HG03565 (cell line): ENCODE measurements around the gene SLC17A2.

ENCODE experiments used
- ATAC-seq: cut with Tn5 transposase; IDR thresholded peaks from one replicate; pipeline ENCODE4 v1.9.1; 2021; ENCODE audit warnings: mild to moderate bottlenecking, moderate library complexity; ENCODE audit not compliant: unreplicated experiment

Gene SLC17A2

DNA sequence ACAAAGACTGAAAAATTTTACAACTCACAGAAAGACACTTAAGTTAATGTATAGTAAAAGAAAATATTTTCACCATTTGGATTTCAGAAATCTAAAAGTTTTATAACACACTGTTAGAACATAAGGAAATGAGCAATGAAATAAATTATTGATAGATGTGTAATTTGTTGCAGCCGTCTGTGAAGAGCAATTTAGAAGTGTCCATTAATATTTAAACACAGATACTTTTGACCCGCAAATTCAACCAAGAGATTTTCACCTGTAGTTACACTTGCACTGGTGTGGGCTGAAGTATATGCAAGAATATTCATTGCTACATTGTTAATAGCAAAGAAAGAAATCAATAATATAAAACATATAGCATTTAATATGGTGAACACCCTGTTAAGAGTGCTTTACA lies 41.9 kb downstream of the SLC17A2 start:
- no peak for ATAC-seq

DNA sequence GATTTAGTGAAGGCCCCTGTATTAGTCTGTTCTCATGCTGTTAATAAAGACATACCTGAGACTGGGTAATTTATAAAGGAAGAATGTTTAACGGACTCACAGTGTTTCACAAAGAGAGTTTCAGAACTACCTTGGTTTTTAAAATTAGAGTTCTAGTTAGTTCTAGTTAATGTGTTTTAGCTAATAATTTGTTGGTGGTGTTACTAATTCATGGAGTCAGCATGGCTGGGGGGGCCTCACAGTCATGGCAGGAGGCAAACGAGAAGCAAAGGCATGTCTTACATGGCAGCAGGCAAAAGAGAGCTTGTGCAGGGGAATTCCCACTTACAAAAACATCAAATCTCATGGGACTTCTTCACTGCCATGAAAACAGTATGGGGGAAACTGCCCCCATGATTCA lies 44.4 kb downstream of the SLC17A2 start:
- ATAC-seq: no peak

DNA sequence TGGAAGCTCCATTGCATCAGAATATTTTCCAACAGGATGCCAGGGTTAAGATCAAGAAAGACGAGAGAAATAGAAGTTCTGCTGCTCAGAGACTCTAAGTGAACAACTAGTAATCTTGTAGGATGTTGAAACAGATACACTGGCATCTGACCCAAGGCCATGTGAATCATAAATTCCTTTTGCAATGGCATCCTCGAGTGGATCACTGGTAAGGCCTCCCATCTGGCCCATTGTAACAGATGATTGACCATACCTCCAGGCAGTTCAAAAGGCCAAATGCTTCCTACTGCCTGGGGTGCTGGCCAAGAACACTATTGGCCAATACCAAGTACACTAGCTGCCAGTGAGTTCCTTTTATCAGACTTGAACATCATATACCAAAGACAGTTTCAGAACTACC lies 46.5 kb downstream of the SLC17A2 start:
- ATAC-seq: no peak

DNA sequence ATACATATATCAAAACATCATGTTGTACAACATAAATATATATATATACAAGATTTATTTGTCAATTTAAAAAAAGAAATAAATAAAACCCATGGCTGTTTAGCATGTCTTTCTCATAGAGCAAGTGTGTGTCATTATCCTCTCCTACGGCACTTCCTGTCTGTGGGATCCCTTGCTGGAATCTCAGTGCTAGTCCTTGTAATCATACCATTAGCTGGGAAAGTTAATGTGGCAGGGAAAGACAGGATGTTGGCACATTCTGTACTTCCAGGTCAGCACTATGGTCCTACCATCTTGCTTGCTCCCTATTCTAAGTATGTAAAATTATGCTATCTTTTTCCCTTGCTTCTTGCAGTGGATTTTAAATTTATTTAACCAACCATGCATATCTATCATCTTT lies 47.0 kb downstream of the SLC17A2 start:
- no peak for ATAC-seq

DNA sequence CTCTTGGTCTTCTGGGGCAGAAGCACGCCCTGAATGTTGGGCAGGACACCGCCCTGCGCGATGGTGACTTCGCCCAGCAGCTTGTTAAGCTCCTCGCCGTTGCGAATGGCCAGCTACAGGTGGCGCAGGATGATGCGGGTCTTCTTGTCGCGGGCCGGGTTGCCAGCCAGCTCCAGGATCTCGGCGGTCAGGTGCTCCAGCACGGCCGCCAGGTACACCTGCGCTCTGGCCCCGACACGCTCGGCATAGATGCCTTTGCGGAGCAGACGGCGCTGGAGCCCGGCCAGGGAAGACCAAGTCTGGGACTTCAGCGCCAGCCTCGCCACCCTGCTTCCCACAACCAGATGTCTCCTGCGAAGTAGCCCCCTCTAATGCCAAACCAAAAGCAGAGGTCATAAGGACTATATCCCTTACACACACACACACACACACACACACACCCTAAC lies 48.4 kb downstream of the SLC17A2 start:
- no peak for ATAC-seq

DNA sequence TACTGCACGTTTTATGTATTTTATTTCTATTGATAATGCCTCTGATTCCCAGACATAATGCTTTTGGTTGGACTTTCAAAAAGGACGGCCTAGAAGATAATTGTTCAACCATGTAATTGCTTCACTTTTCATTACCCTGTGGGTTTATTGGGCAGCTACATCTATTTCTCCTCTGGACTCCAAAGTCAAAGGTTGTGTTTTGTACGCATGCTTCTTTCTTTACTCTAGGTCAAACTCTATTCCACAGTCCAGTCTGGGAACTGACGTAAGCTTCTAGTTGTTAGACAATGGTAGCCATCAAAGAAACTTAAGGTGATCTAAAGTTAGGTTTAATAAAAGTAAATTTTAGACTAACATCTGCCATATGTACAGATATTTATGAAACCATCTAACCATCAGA lies 49.9 kb downstream of the SLC17A2 start:
- ATAC-seq: no peak

DNA sequence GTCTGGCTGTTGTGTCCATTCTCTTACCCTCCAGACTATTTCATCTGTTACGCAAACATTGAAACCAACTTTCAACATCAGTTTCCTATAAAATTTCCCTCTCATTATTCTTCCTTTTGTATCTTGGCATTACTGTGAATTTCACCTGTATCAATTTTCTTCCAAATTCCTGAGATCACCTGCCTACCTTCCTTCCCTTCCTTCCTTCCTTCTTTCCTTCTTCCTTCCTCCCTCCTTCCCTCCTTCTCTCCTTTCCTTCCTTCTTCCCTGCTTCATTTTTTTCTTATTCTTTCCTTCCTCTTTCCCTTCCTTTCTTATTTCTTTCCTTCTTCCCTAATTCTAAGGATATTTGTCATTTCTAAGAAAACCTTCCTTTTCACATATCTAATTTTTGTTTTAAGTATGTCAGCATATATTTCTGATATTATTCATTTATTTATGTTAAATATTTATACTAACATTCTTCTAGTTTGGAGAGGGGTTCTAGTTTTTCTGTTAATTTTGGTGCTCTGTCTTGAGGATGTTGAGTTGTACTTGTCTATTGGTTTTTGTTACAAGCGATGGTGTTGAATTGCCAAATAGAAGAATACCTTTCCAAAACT lies 51.7 kb downstream of the SLC17A2 start:
- no peak for ATAC-seq

DNA sequence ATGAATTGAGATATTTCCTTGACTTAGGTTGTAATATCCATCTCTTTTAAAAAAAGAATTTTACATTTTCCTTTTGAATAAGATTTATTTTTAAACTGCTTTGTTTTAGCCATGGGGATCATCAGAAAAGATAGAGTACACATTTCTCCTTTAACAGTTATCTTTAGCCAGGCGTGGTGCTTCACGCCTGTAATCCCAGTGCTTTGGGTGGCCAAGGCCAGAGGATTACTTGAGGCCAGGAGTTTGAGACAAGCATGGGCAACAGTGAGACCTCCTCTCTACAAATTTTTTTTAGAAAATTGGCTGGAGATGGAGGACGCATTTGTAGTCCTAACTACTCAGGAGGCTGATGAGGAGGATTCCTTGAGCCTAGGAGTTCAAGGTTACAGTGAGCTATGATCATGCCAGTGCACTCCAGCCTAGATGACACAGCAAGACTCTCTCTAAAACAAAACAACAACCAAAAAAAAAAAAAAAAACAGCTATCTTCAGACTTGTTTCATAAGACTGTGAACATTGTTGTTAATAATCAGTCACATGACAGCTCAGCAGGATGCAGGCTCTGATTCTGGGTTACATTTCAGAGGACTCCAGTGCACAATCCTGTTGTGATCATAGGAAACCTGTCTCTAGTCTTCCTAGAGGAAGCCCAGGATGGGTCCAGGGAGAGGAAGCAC lies 54.4 kb downstream of the SLC17A2 start:
- ATAC-seq: no peak

DNA sequence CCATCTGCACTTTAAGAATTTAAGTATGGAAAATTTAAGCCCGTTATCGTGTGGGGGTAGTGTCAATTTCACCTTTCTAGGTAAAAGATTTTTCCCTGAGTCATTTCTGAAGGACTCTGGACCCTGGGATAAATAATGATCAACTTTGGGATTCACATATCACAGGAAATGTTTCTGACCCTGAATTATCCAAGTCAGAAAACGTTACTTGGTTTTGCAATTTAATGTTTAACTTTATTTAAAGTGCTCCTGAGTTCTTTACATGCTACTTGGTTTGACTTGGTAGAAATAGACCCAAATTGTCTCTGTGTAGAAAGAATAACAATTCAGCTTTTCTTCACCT lies 55.0 kb downstream of the SLC17A2 start:
- no peak for ATAC-seq

DNA sequence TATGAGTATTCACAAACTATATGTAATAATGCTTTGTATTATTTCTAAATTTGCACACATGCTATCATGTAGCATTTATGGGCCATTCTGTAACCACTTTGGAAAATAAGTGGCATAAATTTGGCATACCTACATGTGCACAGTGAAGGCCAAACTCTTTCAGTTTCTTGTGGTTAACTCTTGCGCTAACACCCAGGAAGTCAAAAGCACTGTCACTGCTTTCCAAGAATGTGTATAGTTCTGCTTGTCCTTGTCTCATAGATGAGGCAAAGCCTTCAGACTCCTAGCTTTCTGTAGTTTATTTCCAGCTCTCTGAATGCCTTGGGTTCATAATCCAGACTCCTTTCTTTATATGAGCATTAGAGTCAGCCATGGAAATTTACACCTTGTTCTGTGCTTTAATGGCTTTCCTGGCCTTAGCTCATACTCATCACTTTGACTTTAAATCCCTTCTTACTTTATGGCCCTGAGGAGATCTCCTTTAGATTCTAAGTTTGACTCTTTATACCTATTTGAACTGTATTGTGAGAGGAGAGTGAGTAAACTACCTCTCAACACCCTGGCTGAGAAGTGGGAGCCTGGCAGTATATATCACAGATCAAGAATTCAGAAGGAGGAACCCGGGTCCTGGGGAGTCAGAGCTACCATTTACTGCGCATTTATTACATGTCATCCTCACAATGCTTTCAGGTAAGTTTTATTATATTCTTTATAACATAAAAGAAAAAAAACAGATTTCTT lies 55.5 kb downstream of the SLC17A2 start:
- ATAC-seq: no peak

DNA sequence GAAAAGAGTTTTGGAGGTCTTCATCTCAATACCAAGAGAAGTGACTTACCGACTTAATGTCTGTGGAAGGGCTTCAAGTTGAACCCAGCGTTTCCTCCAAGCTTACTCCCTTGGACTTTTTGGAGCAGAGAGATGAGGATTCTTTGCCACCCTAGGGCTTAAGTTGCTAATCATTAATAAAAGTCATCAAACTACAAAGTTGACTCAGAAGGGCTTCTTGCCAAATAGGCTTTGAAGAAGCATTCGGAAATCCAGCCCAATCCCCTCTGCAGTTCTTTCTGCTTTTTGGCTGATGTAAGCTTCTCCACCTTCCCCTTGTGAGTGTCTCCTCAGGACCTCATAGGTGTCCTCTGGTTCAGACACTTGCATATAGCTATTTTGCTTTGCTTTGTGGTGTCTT lies 56.4 kb downstream of the SLC17A2 start, which contains the start of gene SLC17A3:
Gene SLC17A3 (minus strand): TSS at position 126 of the 400 bp plus-strand sequence. CDS start 5,856 bp downstream, outside the sequence.
- no peak for ATAC-seq

DNA sequence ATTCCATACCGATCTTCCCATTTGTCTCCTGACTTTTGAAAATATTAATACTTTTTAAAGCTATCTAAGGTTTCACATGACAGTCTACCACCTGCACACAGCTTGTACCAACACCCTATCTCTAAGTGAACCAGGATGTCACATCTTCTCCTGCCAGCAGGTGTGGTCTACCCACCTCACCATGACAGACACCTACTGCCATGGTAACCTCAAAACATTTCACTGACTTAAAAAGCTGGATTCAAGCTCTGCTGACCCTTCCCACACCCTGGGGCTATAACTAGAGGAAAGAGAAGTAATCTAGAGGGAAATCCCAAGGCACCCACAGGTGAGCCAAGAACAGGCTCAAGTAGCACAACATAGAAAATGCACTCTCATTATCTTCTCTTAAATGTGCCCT lies 57.7 kb downstream of the SLC17A2 start:
- no peak for ATAC-seq

DNA sequence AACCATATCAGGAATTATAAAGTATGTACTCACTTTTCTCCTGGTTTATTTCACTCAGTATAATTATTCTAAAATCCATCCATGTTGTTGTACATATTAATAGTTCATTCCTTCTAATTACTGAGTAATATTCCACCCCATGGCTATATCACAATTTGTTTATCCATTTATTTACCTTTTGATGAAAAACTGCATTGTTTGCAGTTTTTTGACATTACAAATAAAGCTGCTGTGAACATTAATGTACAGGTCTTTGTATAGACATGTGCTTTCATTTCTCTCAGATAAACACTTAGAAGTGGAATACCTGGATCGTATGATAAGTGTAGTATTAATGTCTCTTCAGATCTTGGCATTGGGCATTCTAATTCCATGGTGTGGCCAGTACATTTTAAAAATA lies 60.7 kb downstream of the SLC17A2 start:
- no peak for ATAC-seq

DNA sequence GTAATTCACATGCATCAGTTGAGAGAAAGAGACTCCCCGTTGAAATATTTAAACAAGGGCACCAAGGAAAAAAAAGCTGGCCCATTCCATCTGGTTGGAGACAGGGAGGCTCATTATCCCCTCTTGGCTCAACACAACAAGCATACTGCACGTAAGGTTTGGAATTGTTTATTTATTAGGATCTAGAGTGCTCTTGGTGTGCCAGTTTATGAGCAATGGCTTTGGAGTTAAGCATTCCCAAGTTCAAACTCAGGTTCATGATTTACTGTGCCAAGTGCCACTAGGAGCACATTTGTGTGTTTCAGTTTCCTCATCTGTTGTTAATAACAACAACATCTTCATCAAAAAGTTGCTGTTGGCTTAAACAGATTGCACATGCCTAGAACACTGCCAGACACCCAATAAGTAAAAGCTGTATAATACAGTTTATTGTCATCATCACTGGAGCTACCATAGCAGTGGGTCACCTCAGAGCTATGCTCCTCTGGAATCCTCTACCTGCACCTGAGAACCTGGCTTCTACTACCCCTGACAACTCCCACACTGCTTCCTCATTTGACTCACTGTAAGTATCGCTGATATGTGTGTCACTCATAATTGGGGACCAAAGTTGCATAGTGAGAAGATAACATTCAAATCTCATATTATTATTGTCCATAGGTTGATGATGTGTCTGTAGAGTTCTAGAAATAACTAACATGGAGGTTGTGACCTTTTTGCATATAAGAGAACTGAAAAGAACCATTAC lies 61.9 kb downstream of the SLC17A2 start:
- no peak for ATAC-seq

DNA sequence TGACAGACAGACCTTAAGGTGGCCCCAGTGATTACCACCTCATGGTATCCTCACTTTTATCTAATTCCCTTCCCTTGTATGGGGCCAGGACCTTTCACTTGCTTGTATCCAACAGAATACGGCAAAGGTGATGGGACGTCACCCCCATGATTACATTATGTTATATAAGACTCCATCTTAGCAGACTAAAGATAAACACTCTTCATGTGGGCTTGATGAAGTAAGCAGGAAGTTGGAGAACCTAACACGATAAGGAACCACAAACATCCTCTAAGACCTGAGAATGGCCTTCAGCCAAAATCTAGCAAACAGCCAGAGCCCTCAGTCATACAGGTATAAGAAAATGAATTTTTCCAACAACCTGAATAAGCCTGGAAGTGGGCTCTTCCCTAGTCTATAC lies 64.5 kb downstream of the SLC17A2 start:
- no peak for ATAC-seq

DNA sequence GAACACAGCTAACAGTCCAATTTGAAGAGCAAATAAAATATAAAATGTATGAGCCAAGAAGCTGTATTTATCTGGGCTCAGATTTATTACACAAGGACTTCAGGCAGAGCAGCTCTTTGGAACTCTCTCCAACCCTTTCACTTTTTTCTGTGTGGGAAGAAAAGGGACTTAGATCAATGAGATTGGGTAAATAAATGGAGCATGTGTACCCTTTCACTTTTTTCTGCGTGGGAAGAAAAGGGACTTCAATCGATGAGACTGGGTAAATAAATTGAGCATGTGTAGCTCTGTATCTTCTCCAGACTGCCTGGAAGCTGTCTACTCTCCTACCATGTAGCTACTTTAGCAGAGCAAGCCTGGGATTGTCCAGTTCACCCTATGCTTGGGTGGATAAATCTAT lies 67.1 kb downstream of the SLC17A2 start:
- ATAC-seq: no peak
